OCI-LY1 (cell line): ENCODE measurements around the gene RBM10.

Experiments used
- H2AFZ ChIP-seq: fragments of 200-600 bp; sonication (generic), shearing (Covaris generic); 2 replicates; pipeline ENCODE4 v1.6.0; 2014; ENCODE audit warnings: antibody characterized with exemption, mild to moderate bottlenecking, low read length
- H3F3A ChIP-seq: fragments of 200-600 bp; sonication (generic), shearing (Covaris generic); 2 replicates; pipeline ENCODE4 v1.6.0; 2014; ENCODE audit warnings: mild to moderate bottlenecking, antibody characterized with exemption, low read length, moderate library complexity; ENCODE audit not compliant: insufficient read depth
- H3K27ac ChIP-seq: fragments of 200-600 bp; sonication (generic); 2 replicates; pipeline ENCODE4 v1.5.1; 2014; ENCODE audit warnings: low read length, mixed run types, mild to moderate bottlenecking, low read depth; ENCODE audit not compliant: poor library complexity, severe bottlenecking
- H3K27me3 ChIP-seq: fragments of 200-600 bp; sonication (generic); 2 replicates; pipeline ENCODE4 v1.6.0; 2014; ENCODE audit warnings: antibody characterized with exemption, mild to moderate bottlenecking, low read length, moderate library complexity; ENCODE audit not compliant: insufficient read depth
- H3K36me3 ChIP-seq: fragments of 200-600 bp; sonication (generic); 2 replicates; pipeline ENCODE4 v1.6.1; 2014; ENCODE audit warnings: mild to moderate bottlenecking, antibody characterized with exemption, low read length, moderate library complexity, mixed read lengths; ENCODE audit not compliant: insufficient read depth
- H3K4me1 ChIP-seq: fragments of 200-600 bp; sonication (generic); 2 replicates; pipeline ENCODE4 v1.5.1; 2014; ENCODE audit warnings: mild to moderate bottlenecking, low read length, moderate library complexity; ENCODE audit not compliant: insufficient read depth, severe bottlenecking
- H3K4me2 ChIP-seq: fragments of 200-600 bp; sonication (generic), shearing (Covaris generic); 2 replicates; pipeline ENCODE4 v1.6.1; 2014; ENCODE audit warnings: low read length
- H3K4me3 ChIP-seq: fragments of 200-600 bp; sonication (generic); 2 replicates; pipeline ENCODE4 v1.5.1; 2014; ENCODE audit warnings: low read length, low read depth, mild to moderate bottlenecking, mixed read lengths; ENCODE audit not compliant: poor library complexity, severe bottlenecking
- H3K79me2 ChIP-seq: fragments of 200-600 bp; shearing (Covaris generic); 2 replicates; pipeline ENCODE4 v1.6.1; 2016; ENCODE audit warnings: mixed run types, low read length, mixed read lengths; ENCODE audit not compliant: insufficient read depth
- H3K9ac ChIP-seq: fragments of 200-600 bp; sonication (generic), shearing (Covaris generic); 2 replicates; pipeline ENCODE4 v1.6.1; 2014; ENCODE audit warnings: mild to moderate bottlenecking, low read length, mixed read lengths
- H3K9me2 ChIP-seq: fragments of 200-600 bp; sonication (generic), shearing (Covaris generic); 2 replicates; pipeline ENCODE4 v1.6.1; 2014; ENCODE audit warnings: low read depth, mild to moderate bottlenecking, low read length, mixed read lengths
- H3K9me3 ChIP-seq: fragments of 200-600 bp; shearing (Covaris generic); 2 replicates; pipeline ENCODE4 v1.6.1; 2014; ENCODE audit warnings: low read length, mixed read lengths
- H4K20me1 ChIP-seq: fragments of 200-600 bp; sonication (generic), shearing (Covaris generic); 2 replicates; pipeline ENCODE4 v1.6.0; 2016; ENCODE audit warnings: mild to moderate bottlenecking, low read length; ENCODE audit not compliant: insufficient read depth
- CTCF ChIP-seq: fragments of 200-600 bp; sonication (generic), shearing (Covaris generic); IDR thresholded peaks from 2 replicates; pipeline ENCODE4 v1.5.1; 2017; ENCODE audit warnings: mild to moderate bottlenecking, antibody characterized with exemption, low read length, moderate library complexity, mixed read lengths
- EZH2 ChIP-seq: fragments of 200-600 bp; sonication (generic), shearing (Covaris generic); IDR thresholded peaks from 2 replicates; pipeline ENCODE4 v1.8.0; 2017; ENCODE audit warnings: borderline replicate concordance, mixed run types, mild to moderate bottlenecking, antibody characterized with exemption, low read length, moderate library complexity, mixed read lengths

RBM10 gene

GRCh38 chrX:47206316-47206715, 61.3 kb downstream of the RBM10 start:
- H3K36me3 ChIP-seq = peaks cover 98% of the 10 kb centered on the region
- no peaks in the 10 kb centered on the region for H3F3A ChIP-seq
- TF ChIP-seq EZH2 (no peak), CTCF (no peak)
- no peaks in the 10 kb centered on the region for H3K4me1 ChIP-seq
- no peak overlapping the region for H2AFZ ChIP-seq
- H3K27ac ChIP-seq = no peak overlapping the region
- no peaks in the 10 kb centered on the region for H3K9me2 ChIP-seq
- H3K4me3 ChIP-seq = no peak overlapping the region
- no peaks in the 10 kb centered on the region for H3K9me3 ChIP-seq
- H3K79me2 ChIP-seq = no peaks in the 10 kb centered on the region
- no peak overlapping the region for H3K4me2 ChIP-seq
- H3K27me3 ChIP-seq = no peaks in the 10 kb centered on the region
- no peaks in the 10 kb centered on the region for H4K20me1 ChIP-seq
- H3K9ac ChIP-seq = no peak overlapping the region

- Histone ChIP-seq H2AFZ (no peak overlapping the region), H3K4me1 (no peaks in the 10 kb centered on the region), H3K27ac (no peak overlapping the region), H3K27me3 (no peaks in the 10 kb centered on the region), H3K9me2 (no peaks in the 10 kb centered on the region), H3K4me3 (no peak overlapping the region), H3K36me3 (peaks cover 98% of the 10 kb centered on the region), H3F3A (no peaks in the 10 kb centered on the region), H3K4me2 (no peak overlapping the region), H4K20me1 (no peaks in the 10 kb centered on the region), H3K79me2 (no peaks in the 10 kb centered on the region), H3K9me3 (no peaks in the 10 kb centered on the region), H3K9ac (no peak overlapping the region)
- no peak for TF ChIP-seq CTCF
- no peak for TF ChIP-seq EZH2
Observed at GRCh38 chrX:47208108-47208507, 63.1 kb downstream of the RBM10 start.

GRCh38 chrX:47209508-47210238, 64.7 kb downstream of the RBM10 start:
- Histone ChIP-seq H3K9me2 (no peaks in the 10 kb centered on the region), H3K27me3 (no peaks in the 10 kb centered on the region), H3K4me1 (no peaks in the 10 kb centered on the region), H3K36me3 (peaks cover 97% of the 10 kb centered on the region), H3K4me3 (no peak overlapping the region), H3K27ac (no peak overlapping the region), H3K9me3 (no peaks in the 10 kb centered on the region), H3F3A (no peaks in the 10 kb centered on the region), H2AFZ (no peak overlapping the region), H3K79me2 (no peaks in the 10 kb centered on the region), H4K20me1 (no peaks in the 10 kb centered on the region), H3K9ac (no peak overlapping the region), H3K4me2 (no peak overlapping the region)
- TF ChIP-seq EZH2 (no peak), CTCF (no peak)
